Measurements from ENCODE around the gene EHD1. TPM values are rescaled to one million over a fixed set of nuclear protein-coding genes. Genes with fewer than 3 reads are reported as not detected.

Gene EHD1
- polyA plus RNA-seq, 3 donors: 30.3 to 212 (median 48.4) TPM

DNA sequence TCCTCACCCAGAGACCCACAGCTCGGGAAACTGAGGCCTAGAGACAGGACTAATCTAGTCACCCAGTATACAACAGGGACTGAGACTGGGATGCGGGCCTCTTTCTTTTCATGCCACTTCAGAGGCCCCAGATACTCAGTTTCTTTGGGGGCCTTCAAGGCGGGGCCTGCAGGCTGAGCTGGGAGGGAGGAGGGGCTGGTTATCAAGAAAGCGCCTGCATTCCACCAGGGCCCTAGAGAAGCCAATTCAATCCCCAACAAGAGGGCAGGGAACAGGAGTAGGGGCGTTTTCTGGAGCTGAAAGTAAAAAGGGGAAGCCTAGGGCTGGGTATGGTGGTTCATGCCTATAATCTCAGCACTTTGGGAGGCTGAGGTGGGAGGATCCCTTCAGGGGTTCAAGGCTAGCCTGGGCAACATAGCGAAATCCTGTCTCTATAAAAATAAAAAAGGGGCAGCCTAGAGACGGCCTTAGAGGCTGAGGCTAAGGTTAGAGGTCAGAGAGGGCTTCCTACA lies 37.0 kb upstream of the EHD1 start:
- Histone ChIP-seq H3K36me3 (replicated peaks in 1 of 2; ENCODE audit: control insufficient read depth in 1 of 2, insufficient read depth in 2 of 2, low read length in 2 of 2) (peaks cover 37 to 43% of the 10 kb centered on the region in 2 donors), H3K4me1 (ENCODE audit: control insufficient read depth in 1 of 2, insufficient read depth in 2 of 2, low read length in 2 of 2) (peaks cover 24 to 26% of the 10 kb centered on the region in 2 donors), H3K4me2 (replicated peaks; ENCODE audit: extremely low read depth, low read length, poor library complexity, severe bottlenecking) (peak overlapping the region; percentile 93), H2AFZ (ENCODE audit: insufficient read depth, low read depth, low read length, poor library complexity, severe bottlenecking) (no peak overlapping the region), H3K27me3 (ENCODE audit: control insufficient read depth in 2 of 2, insufficient read depth in 2 of 2, low read length in 2 of 2) (no peaks in the 10 kb centered on the region), H3K4me3 (replicated peaks in 1 of 3; ENCODE audit: low read depth in 2 of 3, low read length in 3 of 3) (peak overlapping the region in 2 of 3 experiments; percentile 84 to 94), H3K9me3 (replicated peaks in 1 of 2; ENCODE audit: control insufficient read depth in 1 of 2, insufficient read depth in 1 of 2, low read length in 2 of 2) (no peaks in the 10 kb centered on the region), H3K79me2 (ENCODE audit: insufficient read depth, low read length) (peaks cover 16% of the 10 kb centered on the region), H3K9ac (ENCODE audit: insufficient read depth, low read length, poor library complexity, severe bottlenecking) (peak overlapping the region; percentile 81), H4K20me1 (ENCODE audit: insufficient read depth, low read length) (peaks cover 28% of the 10 kb centered on the region), H3K27ac (ENCODE audit: low read depth in 1 of 2, low read length in 2 of 2) (peak overlapping the region; percentile 69 to 84)
- intact Hi-C loops (cut with micrococcal nuclease): loop anchor here (5.0 kb wide), 2 partner anchors 112 to 207 kb away; partner anchors contain the start of genes SNX15 (in 2 of the 2), FAU (in 1 of the 2) and MRPL49 (in 1 of the 2)
- Mint-ChIP-seq H3K27me3 (ENCODE audit: low read depth in 3 of 3) (peaks cover 0 to 2% (median 0%) of the 10 kb centered on the region in 3 donors), H3K9me3 (peaks cover 0 to 3% (median 0%) of the 10 kb centered on the region in 7 donors), H3K36me3 (peaks cover 34 to 38% of the 10 kb centered on the region in 2 donors), H3K4me3 (peak overlapping the region; percentile 97 to 99), H3K4me1 (peaks cover 27% of the 10 kb centered on the region), H3K27ac (peak overlapping the region; percentile 90 to 99 (median 97))
- no peak for DNase-seq
- TF ChIP-seq, protein P1, sequence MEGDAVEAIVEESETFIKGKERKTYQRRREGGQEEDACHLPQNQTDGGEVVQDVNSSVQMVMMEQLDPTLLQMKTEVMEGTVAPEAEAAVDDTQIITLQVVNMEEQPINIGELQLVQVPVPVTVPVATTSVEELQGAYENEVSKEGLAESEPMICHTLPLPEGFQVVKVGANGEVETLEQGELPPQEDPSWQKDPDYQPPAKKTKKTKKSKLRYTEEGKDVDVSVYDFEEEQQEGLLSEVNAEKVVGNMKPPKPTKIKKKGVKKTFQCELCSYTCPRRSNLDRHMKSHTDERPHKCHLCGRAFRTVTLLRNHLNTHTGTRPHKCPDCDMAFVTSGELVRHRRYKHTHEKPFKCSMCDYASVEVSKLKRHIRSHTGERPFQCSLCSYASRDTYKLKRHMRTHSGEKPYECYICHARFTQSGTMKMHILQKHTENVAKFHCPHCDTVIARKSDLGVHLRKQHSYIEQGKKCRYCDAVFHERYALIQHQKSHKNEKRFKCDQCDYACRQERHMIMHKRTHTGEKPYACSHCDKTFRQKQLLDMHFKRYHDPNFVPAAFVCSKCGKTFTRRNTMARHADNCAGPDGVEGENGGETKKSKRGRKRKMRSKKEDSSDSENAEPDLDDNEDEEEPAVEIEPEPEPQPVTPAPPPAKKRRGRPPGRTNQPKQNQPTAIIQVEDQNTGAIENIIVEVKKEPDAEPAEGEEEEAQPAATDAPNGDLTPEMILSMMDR (IDR thresholded peaks at IDR 0.05): no peak
- WGBS (ENCODE audit: insufficient coverage): no CpG with 5 or more reads among the region's 7 CpGs

DNA sequence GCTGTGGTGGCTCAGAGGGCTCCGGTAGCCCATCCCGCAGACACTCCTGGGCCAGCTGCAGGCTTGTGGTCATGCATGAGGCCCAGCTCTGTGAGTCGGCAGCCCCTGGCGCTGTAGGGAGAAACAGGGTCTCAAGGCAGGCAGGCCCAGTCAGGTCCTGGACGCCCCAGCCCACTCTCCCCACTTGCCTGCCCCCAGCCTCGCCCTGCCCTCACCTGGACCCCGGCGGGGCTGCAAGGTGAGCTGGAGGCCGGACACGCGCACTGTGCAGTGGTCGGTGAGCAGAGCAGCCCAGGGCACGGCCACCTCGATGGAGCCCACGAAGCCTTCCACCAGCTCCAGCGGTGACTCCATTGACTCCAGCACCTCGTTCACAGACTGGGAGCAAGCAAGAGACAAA lies 35.7 kb upstream of the EHD1 start:
- no peak overlapping the region for H2AFZ ChIP-seq (ENCODE audit: insufficient read depth, low read depth, low read length, poor library complexity, severe bottlenecking)
- no peak overlapping the region for H3K4me3 ChIP-seq (replicated peaks in 1 of 3; ENCODE audit: low read depth in 2 of 3, low read length in 3 of 3)
- intact Hi-C loops (cut with micrococcal nuclease): no loop called here
- H3K4me2 ChIP-seq (replicated peaks; ENCODE audit: extremely low read depth, low read length, poor library complexity, severe bottlenecking): no peak overlapping the region
- H3K27ac ChIP-seq (ENCODE audit: low read depth in 1 of 2, low read length in 2 of 2): no peak overlapping the region
- DNase-seq: no peak
- Mint-ChIP-seq H3K36me3 (peaks cover 43 to 51% of the 10 kb centered on the region in 2 donors), H3K27ac (peak overlapping the region in 3 of 7 donors; percentile 3 to 36 (median 15)), H3K9me3 (peaks cover 0 to 3% (median 0%) of the 10 kb centered on the region in 7 donors), H3K27me3 (ENCODE audit: low read depth in 3 of 3) (peaks cover 0 to 2% (median 0%) of the 10 kb centered on the region in 3 donors), H3K4me1 (peaks cover 27% of the 10 kb centered on the region), H3K4me3 (no peak overlapping the region)
- H3K4me1 ChIP-seq (ENCODE audit: control insufficient read depth in 1 of 2, insufficient read depth in 2 of 2, low read length in 2 of 2): peaks cover 24 to 26% of the 10 kb centered on the region in 2 donors
- H3K9me3 ChIP-seq (replicated peaks in 1 of 2; ENCODE audit: control insufficient read depth in 1 of 2, insufficient read depth in 1 of 2, low read length in 2 of 2): no peaks in the 10 kb centered on the region
- peaks cover 49 to 56% of the 10 kb centered on the region in 2 donors for H3K36me3 ChIP-seq (replicated peaks in 1 of 2; ENCODE audit: control insufficient read depth in 1 of 2, insufficient read depth in 2 of 2, low read length in 2 of 2)
- 96% methylated on average over 17 of the region's 17 CpGs for WGBS (ENCODE audit: insufficient coverage)
- H3K9ac ChIP-seq (ENCODE audit: insufficient read depth, low read length, poor library complexity, severe bottlenecking): no peak overlapping the region
- TF ChIP-seq, protein P1 (IDR thresholded peaks at IDR 0.05): no peak
- H4K20me1 ChIP-seq (ENCODE audit: insufficient read depth, low read length): peaks cover 28% of the 10 kb centered on the region
- peaks cover 16% of the 10 kb centered on the region for H3K79me2 ChIP-seq (ENCODE audit: insufficient read depth, low read length)
- no peaks in the 10 kb centered on the region for H3K27me3 ChIP-seq (ENCODE audit: control insufficient read depth in 2 of 2, insufficient read depth in 2 of 2, low read length in 2 of 2)

Data from CD14-positive monocyte (primary cell).